Liver (tissue), 9 donors: ENCODE measurements around the gene UBR3. TPM values are rescaled to one million over a fixed set of nuclear protein-coding genes. Genes with fewer than 3 reads are reported as not detected.

Experiments used
- DNase-seq: peaks from one replicate; pipeline ENCODE4 v3.0.0-alpha.2; 2017; ENCODE audit warnings: low spot score
- H3K27ac ChIP-seq, 2 donors: one replicate each; pipeline ENCODE4 v1.7.0; 2013; ENCODE audit warnings: inconsistent platforms in 2 of 2, low read length in 2 of 2, control low read depth in 1 of 2, low read depth in 1 of 2, mild to moderate bottlenecking in 1 of 2
- H3K27me3 ChIP-seq, 4 donors: one replicate each; pipeline versions ENCODE4 v1.6.1 to v1.7.0; 2013; ENCODE audit warnings: low read length in 3 of 4, inconsistent platforms in 1 of 4, mild to moderate bottlenecking in 1 of 4, moderate library complexity in 1 of 4; ENCODE audit not compliant: control insufficient read depth in 4 of 4, insufficient read depth in 4 of 4
- H3K36me3 ChIP-seq, 4 donors: one replicate each; pipeline versions ENCODE4 v1.6.1 to v1.7.0; 2013; ENCODE audit warnings: low read length in 3 of 4, mild to moderate bottlenecking in 3 of 4, low read depth in 1 of 4, moderate library complexity in 1 of 4; ENCODE audit not compliant: control insufficient read depth in 4 of 4, insufficient read depth in 3 of 4
- H3K4me1 ChIP-seq, 4 donors: one replicate each; pipeline versions ENCODE4 v1.6.1 to v1.7.0; 2013; ENCODE audit warnings: low read length in 3 of 4, mild to moderate bottlenecking in 3 of 4, moderate library complexity in 1 of 4; ENCODE audit not compliant: control insufficient read depth in 4 of 4, insufficient read depth in 4 of 4
- H3K4me3 ChIP-seq, 3 donors: one replicate each; pipeline versions ENCODE4 v1.6.1 to v1.7.0; 2013; ENCODE audit warnings: low read length in 3 of 3, control low read depth in 1 of 3, low read depth in 1 of 3, mild to moderate bottlenecking in 1 of 3
- H3K9ac ChIP-seq, 2 donors: one replicate each; pipeline ENCODE4 v1.7.0; 2013; ENCODE audit warnings: low read length in 2 of 2, mild to moderate bottlenecking in 2 of 2, moderate library complexity in 2 of 2, control low read depth in 1 of 2, low read depth in 1 of 2
- H3K9me3 ChIP-seq, 4 donors: one replicate each; pipeline versions ENCODE4 v1.6.1 to v1.7.0; 2013; ENCODE audit warnings: low read length in 3 of 4; ENCODE audit not compliant: control insufficient read depth in 4 of 4
- ATF3 ChIP-seq: IDR thresholded peaks from 2 replicates; pipeline ENCODE4 v1.6.1; 2016; ENCODE audit warnings: antibody characterized with exemption
- EGR1 ChIP-seq, 2 donors: IDR thresholded peaks; 2 replicates each; pipeline ENCODE4 v1.6.1; 2016 to 2018; ENCODE audit warnings: antibody characterized with exemption in 2 of 2, low read depth in 2 of 2
- FOXA1 ChIP-seq: IDR thresholded peaks from 2 replicates; pipeline ENCODE4 v1.6.1; 2016; ENCODE audit warnings: antibody characterized with exemption
- FOXA2 ChIP-seq: IDR thresholded peaks from 2 replicates; pipeline ENCODE4 v1.6.1; 2016; ENCODE audit warnings: antibody characterized with exemption
- GABPA ChIP-seq, 2 donors: IDR thresholded peaks in 1 of 2; conservative IDR thresholded peaks in 1 of 2; 2 replicates each; pipeline ENCODE4 v1.6.1; 2016; ENCODE audit warnings: antibody characterized with exemption in 2 of 2, mild to moderate bottlenecking in 1 of 2, moderate library complexity in 1 of 2
- HNF4G ChIP-seq: IDR thresholded peaks from 2 replicates; pipeline ENCODE4 v1.6.1; 2016; ENCODE audit warnings: antibody characterized with exemption
- RAD21 ChIP-seq, 2 donors: IDR thresholded peaks; 2 replicates each; pipeline ENCODE4 v1.6.1; 2016; ENCODE audit warnings: antibody characterized with exemption in 2 of 2, mild to moderate bottlenecking in 2 of 2
- SP1 ChIP-seq: IDR thresholded peaks from 2 replicates; pipeline ENCODE4 v1.6.1; 2018; ENCODE audit warnings: antibody characterized with exemption, mild to moderate bottlenecking
- TAF1 ChIP-seq: conservative IDR thresholded peaks from 2 replicates; pipeline ENCODE4 v1.6.1; 2016; ENCODE audit warnings: antibody characterized with exemption, mild to moderate bottlenecking
- YY1 ChIP-seq: IDR thresholded peaks from 2 replicates; pipeline ENCODE4 v1.6.1; 2016; ENCODE audit warnings: antibody characterized with exemption, mild to moderate bottlenecking
- WGBS: extraction: QIAGEN DNeasy Blood & Tissue Kit; methylation state at CpG from one replicate; pipeline ENCODE4 v1.1.7; 2013; 5-methylcytosine and 5-hydroxymethylcytosine counted together
- polyA plus RNA-seq, 2 donors: library from polyadenylated mRNA; stranded (reverse) in 1 of 2; unstranded in 1 of 2; fragments of 200-250 nt in 1 of 2; fragments of >200 nt in 1 of 2; fragmentation: Nextera tagmentation in 1 of 2; extraction: Ambion mirVana in 1 of 2; gene quantifications; one replicate each; pipeline versions ENCODE4 v1.2.1 to v1.2.3, GENCODE V29; 2013 to 2015
- total RNA-seq, 2 donors: library from RNA; depleted of rRNA; stranded (reverse); fragments of >200 nt; gene quantifications; one replicate each; pipeline ENCODE4 v1.2.3, GENCODE V29; 2014
- TF ChIP-seq, protein P1 (sequence below): IDR thresholded peaks from 2 replicates; pipeline ENCODE4 v1.6.1; 2016; ENCODE audit warnings: antibody characterized with exemption, mild to moderate bottlenecking
- TF ChIP-seq, protein P2 (sequence below): IDR thresholded peaks from 2 replicates; pipeline ENCODE4 v1.6.1; 2016; ENCODE audit warnings: antibody characterized with exemption
- TF ChIP-seq, protein P3 (sequence below): fragments of 150-350 bp; IDR thresholded peaks from 2 replicates; pipeline ENCODE4 v1.5.1; 2017; ENCODE audit warnings: improper control_type of control experiment, low read depth, low read length; ENCODE audit not compliant: missing input control
- TF ChIP-seq, protein P4 (sequence below): IDR thresholded peaks from 2 replicates; pipeline ENCODE4 v1.6.1; 2016; ENCODE audit warnings: antibody characterized with exemption
- donor health status: healthy.
- donor health status: healthy.
- donor health status: healthy.
- donor health status: healthy.
- donor health status: healthy.

The UBR3 gene
- total and polyA plus RNA-seq, 4 donors: 8.5 to 69.4 (median 28.4) TPM

DNA sequence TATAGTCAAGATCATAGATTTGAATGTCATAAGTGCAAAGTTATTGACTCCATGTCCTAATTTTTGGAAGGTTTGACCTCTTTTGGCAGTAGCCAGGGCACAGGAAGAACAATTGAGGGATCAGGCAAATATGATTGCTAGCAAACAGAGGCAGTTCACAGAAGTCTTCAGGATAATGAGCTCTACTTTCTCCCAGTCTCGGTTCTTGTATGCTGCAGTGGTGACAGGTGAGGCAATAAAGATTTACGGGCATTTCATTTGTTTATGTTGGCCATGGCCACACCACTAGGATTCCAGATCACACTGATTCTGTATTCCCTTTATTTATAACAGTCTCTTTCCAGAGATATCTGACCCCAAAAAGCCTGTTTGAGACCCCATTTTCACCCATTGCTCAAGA, 137.5 kb downstream of the UBR3 start:
- Histone ChIP-seq H3K27me3 (no peaks in the 10 kb centered on the region), H3K4me3 (no peak overlapping the region), H3K9me3 (no peaks in the 10 kb centered on the region), H3K9ac (no peak overlapping the region), H3K4me1 (no peaks in the 10 kb centered on the region), H3K36me3 (peaks cover 1 to 24% (median 21%) of the 10 kb centered on the region in 4 donors), H3K27ac (no peak overlapping the region)
- 94% methylated on average over 2 of the region's 2 CpGs for WGBS
- TF ChIP-seq HNF4G (no peak), ATF3 (no peak), TAF1 (no peak)
- no peak for DNase-seq

- no peaks in the 10 kb centered on the region for H3K9me3 ChIP-seq
- H3K27ac ChIP-seq: no peak overlapping the region
- no peaks in the 10 kb centered on the region for H3K27me3 ChIP-seq
- H3K4me3 ChIP-seq: no peak overlapping the region
- H3K4me1 ChIP-seq: no peaks in the 10 kb centered on the region
- H3K36me3 ChIP-seq: peaks cover 1 to 24% (median 18%) of the 10 kb centered on the region in 4 donors
- WGBS: 96% methylated on average over 2 of the region's 2 CpGs
- no peak for DNase-seq
- no peak overlapping the region for H3K9ac ChIP-seq
- TF ChIP-seq, protein P1, sequence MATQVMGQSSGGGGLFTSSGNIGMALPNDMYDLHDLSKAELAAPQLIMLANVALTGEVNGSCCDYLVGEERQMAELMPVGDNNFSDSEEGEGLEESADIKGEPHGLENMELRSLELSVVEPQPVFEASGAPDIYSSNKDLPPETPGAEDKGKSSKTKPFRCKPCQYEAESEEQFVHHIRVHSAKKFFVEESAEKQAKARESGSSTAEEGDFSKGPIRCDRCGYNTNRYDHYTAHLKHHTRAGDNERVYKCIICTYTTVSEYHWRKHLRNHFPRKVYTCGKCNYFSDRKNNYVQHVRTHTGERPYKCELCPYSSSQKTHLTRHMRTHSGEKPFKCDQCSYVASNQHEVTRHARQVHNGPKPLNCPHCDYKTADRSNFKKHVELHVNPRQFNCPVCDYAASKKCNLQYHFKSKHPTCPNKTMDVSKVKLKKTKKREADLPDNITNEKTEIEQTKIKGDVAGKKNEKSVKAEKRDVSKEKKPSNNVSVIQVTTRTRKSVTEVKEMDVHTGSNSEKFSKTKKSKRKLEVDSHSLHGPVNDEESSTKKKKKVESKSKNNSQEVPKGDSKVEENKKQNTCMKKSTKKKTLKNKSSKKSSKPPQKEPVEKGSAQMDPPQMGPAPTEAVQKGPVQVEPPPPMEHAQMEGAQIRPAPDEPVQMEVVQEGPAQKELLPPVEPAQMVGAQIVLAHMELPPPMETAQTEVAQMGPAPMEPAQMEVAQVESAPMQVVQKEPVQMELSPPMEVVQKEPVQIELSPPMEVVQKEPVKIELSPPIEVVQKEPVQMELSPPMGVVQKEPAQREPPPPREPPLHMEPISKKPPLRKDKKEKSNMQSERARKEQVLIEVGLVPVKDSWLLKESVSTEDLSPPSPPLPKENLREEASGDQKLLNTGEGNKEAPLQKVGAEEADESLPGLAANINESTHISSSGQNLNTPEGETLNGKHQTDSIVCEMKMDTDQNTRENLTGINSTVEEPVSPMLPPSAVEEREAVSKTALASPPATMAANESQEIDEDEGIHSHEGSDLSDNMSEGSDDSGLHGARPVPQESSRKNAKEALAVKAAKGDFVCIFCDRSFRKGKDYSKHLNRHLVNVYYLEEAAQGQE: no peak
- TF ChIP-seq, protein P2, sequence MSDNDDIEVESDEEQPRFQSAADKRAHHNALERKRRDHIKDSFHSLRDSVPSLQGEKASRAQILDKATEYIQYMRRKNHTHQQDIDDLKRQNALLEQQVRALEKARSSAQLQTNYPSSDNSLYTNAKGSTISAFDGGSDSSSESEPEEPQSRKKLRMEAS: no peak
- TF ChIP-seq FOXA1 (no peak), RAD21 (IDR thresholded peaks at IDR 0.05) (no peak), EGR1 (IDR thresholded peaks at IDR 0.05; ENCODE audit: low read depth in 2 of 2) (no peak), YY1 (no peak), TAF1 (no peak), HNF4G (no peak), GABPA (IDR thresholded peaks at IDR 0.05 in 1 of 2, conservative IDR thresholded peaks at IDR 0.05 in 1 of 2) (no peak), ATF3 (no peak), SP1 (no peak), FOXA2 (no peak)
- TF ChIP-seq, protein P3, sequence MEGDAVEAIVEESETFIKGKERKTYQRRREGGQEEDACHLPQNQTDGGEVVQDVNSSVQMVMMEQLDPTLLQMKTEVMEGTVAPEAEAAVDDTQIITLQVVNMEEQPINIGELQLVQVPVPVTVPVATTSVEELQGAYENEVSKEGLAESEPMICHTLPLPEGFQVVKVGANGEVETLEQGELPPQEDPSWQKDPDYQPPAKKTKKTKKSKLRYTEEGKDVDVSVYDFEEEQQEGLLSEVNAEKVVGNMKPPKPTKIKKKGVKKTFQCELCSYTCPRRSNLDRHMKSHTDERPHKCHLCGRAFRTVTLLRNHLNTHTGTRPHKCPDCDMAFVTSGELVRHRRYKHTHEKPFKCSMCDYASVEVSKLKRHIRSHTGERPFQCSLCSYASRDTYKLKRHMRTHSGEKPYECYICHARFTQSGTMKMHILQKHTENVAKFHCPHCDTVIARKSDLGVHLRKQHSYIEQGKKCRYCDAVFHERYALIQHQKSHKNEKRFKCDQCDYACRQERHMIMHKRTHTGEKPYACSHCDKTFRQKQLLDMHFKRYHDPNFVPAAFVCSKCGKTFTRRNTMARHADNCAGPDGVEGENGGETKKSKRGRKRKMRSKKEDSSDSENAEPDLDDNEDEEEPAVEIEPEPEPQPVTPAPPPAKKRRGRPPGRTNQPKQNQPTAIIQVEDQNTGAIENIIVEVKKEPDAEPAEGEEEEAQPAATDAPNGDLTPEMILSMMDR: no peak
- TF ChIP-seq, protein P4, sequence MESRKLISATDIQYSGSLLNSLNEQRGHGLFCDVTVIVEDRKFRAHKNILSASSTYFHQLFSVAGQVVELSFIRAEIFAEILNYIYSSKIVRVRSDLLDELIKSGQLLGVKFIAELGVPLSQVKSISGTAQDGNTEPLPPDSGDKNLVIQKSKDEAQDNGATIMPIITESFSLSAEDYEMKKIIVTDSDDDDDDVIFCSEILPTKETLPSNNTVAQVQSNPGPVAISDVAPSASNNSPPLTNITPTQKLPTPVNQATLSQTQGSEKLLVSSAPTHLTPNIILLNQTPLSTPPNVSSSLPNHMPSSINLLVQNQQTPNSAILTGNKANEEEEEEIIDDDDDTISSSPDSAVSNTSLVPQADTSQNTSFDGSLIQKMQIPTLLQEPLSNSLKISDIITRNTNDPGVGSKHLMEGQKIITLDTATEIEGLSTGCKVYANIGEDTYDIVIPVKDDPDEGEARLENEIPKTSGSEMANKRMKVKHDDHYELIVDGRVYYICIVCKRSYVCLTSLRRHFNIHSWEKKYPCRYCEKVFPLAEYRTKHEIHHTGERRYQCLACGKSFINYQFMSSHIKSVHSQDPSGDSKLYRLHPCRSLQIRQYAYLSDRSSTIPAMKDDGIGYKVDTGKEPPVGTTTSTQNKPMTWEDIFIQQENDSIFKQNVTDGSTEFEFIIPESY: no peak
These were observed 138.2 kb downstream of the UBR3 start for GRCh38 chr2:169965495-169965894.
